ENCODE measurements around the gene MFNG.

- no peak for TF ChIP-seq CTCF (IDR thresholded peaks at IDR 0.05 in 2 of 3, conservative IDR thresholded peaks at IDR 0.05 in 1 of 3; ENCODE audit: borderline replicate concordance in 1 of 3, insufficient read depth in 1 of 3, low read depth in 2 of 3, low read length in 2 of 3)
- TF ChIP-seq ZNF274 (IDR thresholded peaks at IDR 0.05; ENCODE audit: low read depth, low read length): no peak
- TF ChIP-seq POLR2AphosphoS5 (IDR thresholded peaks at IDR 0.05; ENCODE audit: low read depth, low read length): no peak
- TF ChIP-seq REST (IDR thresholded peaks at IDR 0.05; ENCODE audit: low read depth): no peak
- TF ChIP-seq SIN3A (IDR thresholded peaks at IDR 0.05; ENCODE audit: low read depth): no peak
- TF ChIP-seq POLR2A (IDR thresholded peaks at IDR 0.05; ENCODE audit: borderline replicate concordance, extremely low read depth, insufficient read depth, insufficient read length): no peak
Observed at GRCh38 chr22:37425800-37426705, 60.1 kb downstream of the MFNG start.

Measured in HCT116 (cell line).